ENCODE measurements around the gene QRICH2. TPM values are rescaled to one million over a fixed set of nuclear protein-coding genes. Genes with fewer than 3 reads are reported as not detected.

Gene QRICH2
- total and polyA plus RNA-seq, 11 donors: 1.0 to 2.7 (median 1.6) TPM

GRCh38 chr17:76271669-76272540 is 36.2 kb downstream of the QRICH2 start:
- intact Hi-C loops (cut with DNase I): loop anchor here in 4 of 10 donors (10.0 kb wide), 3 partner anchors 87 to 367 kb away; partner anchors contain the start of gene MRPL38 (in 1 of the 4)
- peak in 1 of 5 donors; percentile 50 for DNase-seq
- Histone ChIP-seq H3K9me3 (no peaks in the 10 kb centered on the region), H3K36me3 (peaks cover 0 to 25% (median 14%) of the 10 kb centered on the region in 9 donors), H3K4me3 (peak overlapping the region in 10 of 12 donors; percentile 8 to 60 (median 42)), H3K27ac (peak overlapping the region in 10 of 12 donors; percentile 6 to 79 (median 60)), H3K27me3 (no peaks in the 10 kb centered on the region), H3K4me1 (peaks cover 9 to 71% (median 59%) of the 10 kb centered on the region in 12 donors)
- peak in 2 of 4 donors; percentile 1 to 5 for ATAC-seq
- WGBS, 4 donors: 28 to 41% (median 38%) methylated on average over 19 to 38 of the region's 38 CpGs
- TF ChIP-seq CTCF (IDR thresholded peaks at IDR 0.05): no peak
- TF ChIP-seq POLR2A (IDR thresholded peaks at IDR 0.05): no peak

GRCh38 chr17:76270770-76271668 is 37.1 kb downstream of the QRICH2 start:
- Histone ChIP-seq H3K27ac (peak overlapping the region in 9 of 12 donors; percentile 6 to 98 (median 67)), H3K27me3 (no peaks in the 10 kb centered on the region), H3K9me3 (no peaks in the 10 kb centered on the region), H3K4me1 (peaks cover 14 to 77% (median 64%) of the 10 kb centered on the region in 12 donors), H3K36me3 (peaks cover 0 to 25% (median 14%) of the 10 kb centered on the region in 9 donors), H3K4me3 (peak overlapping the region in 8 of 12 donors; percentile 35 to 60 (median 46))
- intact Hi-C loops (cut with DNase I): loop anchor here in 4 of 10 donors (10.0 kb wide), 3 partner anchors 86 to 366 kb away; partner anchors contain the start of gene MRPL38 (in 1 of the 4)
- ATAC-seq: no peak
- TF ChIP-seq CTCF (IDR thresholded peaks at IDR 0.05): no peak
- TF ChIP-seq POLR2A (IDR thresholded peaks at IDR 0.05): no peak
- DNase-seq: no peak
- WGBS, 4 donors: 80 to 84% (median 81%) methylated on average over 12 to 14 of the region's 14 CpGs

DNA sequence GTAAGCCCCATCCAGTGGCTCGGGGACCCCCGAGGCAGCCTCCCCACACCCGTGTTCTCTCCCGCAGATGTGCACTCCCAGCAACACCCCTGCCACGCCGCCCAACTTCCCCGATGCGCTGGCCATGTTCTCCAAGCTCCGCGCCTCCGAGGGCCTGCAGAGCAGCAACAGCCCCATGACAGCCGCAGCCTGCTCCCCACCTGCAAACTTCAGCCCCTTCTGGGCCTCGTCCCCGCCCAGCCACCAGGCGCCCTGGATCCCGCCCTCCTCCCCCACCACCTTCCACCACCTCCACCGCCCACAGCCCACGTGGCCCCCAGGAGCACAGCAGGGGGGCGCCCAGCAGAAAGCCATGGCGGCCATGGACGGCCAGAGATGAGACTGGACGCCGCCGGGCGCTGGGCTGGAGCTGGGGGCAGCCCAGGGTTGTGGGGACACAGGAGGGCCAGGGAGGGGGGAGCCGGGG is 37.9 kb downstream of the QRICH2 start:
- Histone ChIP-seq H3K4me3 (no peak overlapping the region), H3K27me3 (no peaks in the 10 kb centered on the region), H3K36me3 (peaks cover 0 to 25% (median 14%) of the 10 kb centered on the region in 9 donors), H3K27ac (peak overlapping the region in 3 of 12 donors; percentile 94 to 98 (median 96)), H3K9me3 (no peaks in the 10 kb centered on the region), H3K4me1 (peaks cover 14 to 76% (median 64%) of the 10 kb centered on the region in 12 donors)
- no peak for ATAC-seq
- DNase-seq: no peak
- TF ChIP-seq POLR2A (IDR thresholded peaks at IDR 0.05) (no peak), CTCF (IDR thresholded peaks at IDR 0.05) (no peak)
- intact Hi-C loops (cut with DNase I): loop anchor here in 4 of 10 donors (10.0 kb wide), 3 partner anchors 85 to 365 kb away; partner anchors contain the start of gene MRPL38 (in 1 of the 4)
- 87 to 89% (median 88%) methylated on average over 22 to 26 of the region's 26 CpGs for WGBS, 4 donors
